ENCODE data around the gene CEP295NL.

Gene CEP295NL

GRCh38 chr17:78849026-78849425 is 54.0 kb downstream of the CEP295NL start:
- no peak for TF ChIP-seq CTCF (IDR thresholded peaks at IDR 0.05; ENCODE audit: insufficient read depth, missing control alignments)
- DNase-seq (ENCODE audit: insufficient read length, low spot score) (no peak), FAIRE-seq (no peak)

- TF ChIP-seq CTCF (IDR thresholded peaks at IDR 0.05; ENCODE audit: insufficient read depth, missing control alignments) = no peak
- FAIRE-seq = no peak
- DNase-seq (ENCODE audit: insufficient read length, low spot score) = no peak
These were observed 55.9 kb downstream of the CEP295NL start for GRCh38 chr17:78847052-78847451.

GRCh38 chr17:78844301-78845005 is 58.5 kb downstream of the CEP295NL start:
- TF ChIP-seq CTCF (IDR thresholded peaks at IDR 0.05; ENCODE audit: insufficient read depth, missing control alignments) = no peak
- DNase-seq (ENCODE audit: insufficient read length, low spot score) (no peak), FAIRE-seq (no peak)

- FAIRE-seq (no peak), DNase-seq (ENCODE audit: insufficient read length, low spot score) (no peak)
- peak; percentile 81 for TF ChIP-seq CTCF (IDR thresholded peaks at IDR 0.05; ENCODE audit: insufficient read depth, missing control alignments)
These were observed 60.0 kb downstream of the CEP295NL start for GRCh38 chr17:78842881-78843565.

GRCh38 chr17:78840780-78841611 is 62.0 kb downstream of the CEP295NL start, which contains the start of gene USP36:
Gene USP36, minus strand, starts transcription at chr17:78840814. Its CDS starts 4,451 bp downstream, at chr17:78836363.
- no peak for FAIRE-seq
- peak; percentile 91 for DNase-seq (ENCODE audit: insufficient read length, low spot score)
- TF ChIP-seq CTCF (IDR thresholded peaks at IDR 0.05; ENCODE audit: insufficient read depth, missing control alignments) = no peak
